Measurements from ENCODE around the gene PLXNC1. TPM values are rescaled to one million over a fixed set of nuclear protein-coding genes. Genes with fewer than 3 reads are reported as not detected.

PLXNC1 gene
- total RNA-seq, 2 experiments from 2014 or later = 40.6 to 44.3 TPM

DNA sequence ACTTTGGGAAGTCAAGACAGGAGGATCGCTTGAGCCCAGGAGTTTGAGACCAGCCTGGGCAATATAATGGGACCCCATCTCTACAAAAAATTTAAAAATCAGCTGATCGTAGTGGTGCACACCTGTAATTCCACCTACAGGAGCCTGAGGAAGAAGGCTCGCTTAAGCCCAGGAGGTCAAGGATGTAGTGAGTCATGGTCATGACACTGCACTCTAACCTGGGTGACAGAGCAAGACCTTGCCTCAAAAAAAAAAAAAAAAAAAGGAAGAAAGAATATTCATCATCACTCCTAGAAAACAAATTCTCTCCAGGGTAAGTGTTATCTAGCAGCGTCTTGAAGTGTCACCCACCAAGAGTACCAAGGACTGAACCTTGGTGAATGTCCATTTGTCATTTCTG is 34.2 kb upstream of the PLXNC1 start:
- H3K36me3 Mint-ChIP-seq = no peaks in the 10 kb centered on the region
- DNase-seq (no peak), ATAC-seq (ENCODE audit: low read depth) (no peak)
- peaks cover 1% of the 10 kb centered on the region for H3K9me3 Mint-ChIP-seq
- POLR2A ChIA-PET = no interaction called here
- H3K27ac Mint-ChIP-seq = no peak overlapping the region
- H3K4me3 Mint-ChIP-seq = no peak overlapping the region
- H3K27me3 Mint-ChIP-seq = peaks cover 4% of the 10 kb centered on the region
- H3K4me1 Mint-ChIP-seq = no peaks in the 10 kb centered on the region

DNA sequence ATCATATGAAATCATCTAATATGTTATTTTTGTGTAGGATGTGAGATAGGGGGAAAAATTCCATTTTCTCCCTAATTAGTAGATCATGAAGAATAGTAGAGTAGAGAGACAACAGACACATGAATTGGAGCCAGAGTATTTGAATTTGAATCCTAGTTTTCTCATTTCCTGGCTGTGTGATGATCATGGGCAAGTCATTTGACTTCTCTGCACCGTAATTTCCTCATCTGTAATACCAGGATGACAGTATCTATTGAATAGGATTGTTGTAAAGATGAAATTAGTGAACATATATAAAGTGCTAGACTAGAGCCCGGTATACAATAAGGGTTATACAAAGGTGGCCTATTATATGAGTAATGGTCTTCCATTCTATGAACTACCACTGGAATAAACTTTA is 32.2 kb upstream of the PLXNC1 start:
- H3K4me3 Mint-ChIP-seq = no peak overlapping the region
- H3K4me1 Mint-ChIP-seq = no peaks in the 10 kb centered on the region
- H3K27ac Mint-ChIP-seq = no peak overlapping the region
- peaks cover 1% of the 10 kb centered on the region for H3K9me3 Mint-ChIP-seq
- DNase-seq = no peak
- ATAC-seq (ENCODE audit: low read depth) = no peak
- POLR2A ChIA-PET = interaction anchor here (1.3 kb wide), 1 partner anchor 8 kb away, joined by 3 read pairs; no protein-coding TSS in a partner anchor
- no peaks in the 10 kb centered on the region for H3K36me3 Mint-ChIP-seq
- H3K27me3 Mint-ChIP-seq = peaks cover 4% of the 10 kb centered on the region

DNA sequence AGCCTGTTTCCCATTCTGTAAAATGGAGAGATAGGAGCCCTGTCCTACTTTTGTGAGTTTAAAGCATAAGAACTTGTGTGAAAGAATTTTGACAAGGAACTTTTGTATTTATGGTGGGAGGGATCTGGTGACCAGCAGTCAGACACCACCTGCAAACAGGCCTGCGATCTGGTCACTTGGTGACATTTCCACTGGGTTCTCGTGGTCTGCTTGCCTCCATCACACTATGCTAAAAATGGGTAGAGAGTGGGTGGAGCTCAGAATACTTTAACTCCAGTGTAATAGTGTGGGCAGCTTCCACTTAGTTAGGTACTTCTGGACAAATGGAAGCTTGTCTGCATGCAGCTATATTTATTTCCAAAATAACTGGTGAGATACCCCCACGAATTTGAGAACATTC is 26.5 kb upstream of the PLXNC1 start:
- no peak overlapping the region for H3K27ac Mint-ChIP-seq
- POLR2A ChIA-PET = interaction anchor here (0.7 kb wide), 1 partner anchor 1192 kb away, joined by 3 read pairs; no protein-coding TSS in a partner anchor
- H3K36me3 Mint-ChIP-seq = peaks cover 5% of the 10 kb centered on the region
- H3K4me1 Mint-ChIP-seq = peaks cover 40% of the 10 kb centered on the region
- no peak for ATAC-seq (ENCODE audit: low read depth)
- no peaks in the 10 kb centered on the region for H3K27me3 Mint-ChIP-seq
- no peak overlapping the region for H3K4me3 Mint-ChIP-seq
- H3K9me3 Mint-ChIP-seq = no peaks in the 10 kb centered on the region
- no peak for DNase-seq

DNA sequence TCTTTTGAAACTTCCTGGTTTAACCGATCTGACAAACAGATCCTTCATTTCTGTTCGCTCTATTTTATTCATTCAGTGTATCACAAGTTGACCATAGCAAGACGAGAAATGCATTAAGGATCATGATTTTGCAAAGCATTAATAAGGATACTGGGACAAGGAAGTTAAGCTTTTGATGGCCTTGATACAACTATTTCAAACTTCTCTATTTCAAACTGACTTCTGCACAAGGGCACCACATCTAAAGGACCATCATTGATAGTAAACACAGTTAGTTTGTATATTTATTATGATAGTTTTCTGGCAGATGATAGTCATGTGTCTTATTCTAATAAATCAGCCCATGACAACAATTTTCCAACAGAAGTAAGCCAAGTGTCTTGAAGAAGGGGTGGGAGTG is 25.8 kb upstream of the PLXNC1 start:
- Mint-ChIP-seq H3K4me1 (peaks cover 45% of the 10 kb centered on the region), H3K9me3 (no peaks in the 10 kb centered on the region), H3K4me3 (no peak overlapping the region), H3K36me3 (peaks cover 6% of the 10 kb centered on the region), H3K27ac (peak overlapping the region; percentile 90), H3K27me3 (no peaks in the 10 kb centered on the region)
- DNase-seq (no peak), ATAC-seq (ENCODE audit: low read depth) (no peak)
- POLR2A ChIA-PET = interaction anchor here (1.1 to 1.5 kb wide), 2 partner anchors 17 to 26 kb away, joined by 4 to 5 read pairs; partner anchors contain the start of gene PLXNC1

DNA sequence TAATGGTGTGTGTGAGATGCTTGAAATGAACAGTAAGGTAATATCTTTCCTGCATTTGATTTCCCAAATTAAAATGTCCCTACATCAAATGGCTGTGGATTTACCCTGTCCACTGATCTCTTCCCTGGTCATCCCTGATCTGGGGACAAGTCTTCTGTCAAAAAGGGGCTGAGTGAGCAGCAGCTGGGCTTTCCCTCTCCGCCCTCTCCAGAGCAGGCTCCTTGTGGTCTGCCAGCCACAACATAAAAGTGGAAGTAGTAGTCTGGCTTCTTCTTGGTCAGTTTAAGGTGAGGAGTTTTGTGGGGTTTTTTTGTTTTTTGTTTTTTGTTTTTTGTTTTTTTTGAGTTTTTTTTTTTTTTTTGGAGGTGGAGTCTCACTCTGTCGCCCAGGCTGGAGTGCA is 25.2 kb upstream of the PLXNC1 start:
- H3K9me3 Mint-ChIP-seq = no peaks in the 10 kb centered on the region
- ATAC-seq (ENCODE audit: low read depth) (no peak), DNase-seq (no peak)
- H3K27me3 Mint-ChIP-seq = no peaks in the 10 kb centered on the region
- H3K36me3 Mint-ChIP-seq = peaks cover 7% of the 10 kb centered on the region
- H3K4me3 Mint-ChIP-seq = peak overlapping the region; percentile 42
- peaks cover 50% of the 10 kb centered on the region for H3K4me1 Mint-ChIP-seq
- H3K27ac Mint-ChIP-seq = peak overlapping the region; percentile 90
- POLR2A ChIA-PET = interaction anchor here (0.7 to 1.5 kb wide), 4 partner anchors 18 to 411 kb away, joined by 3 to 8 read pairs (median 4); partner anchors contain the start of gene PLXNC1

DNA sequence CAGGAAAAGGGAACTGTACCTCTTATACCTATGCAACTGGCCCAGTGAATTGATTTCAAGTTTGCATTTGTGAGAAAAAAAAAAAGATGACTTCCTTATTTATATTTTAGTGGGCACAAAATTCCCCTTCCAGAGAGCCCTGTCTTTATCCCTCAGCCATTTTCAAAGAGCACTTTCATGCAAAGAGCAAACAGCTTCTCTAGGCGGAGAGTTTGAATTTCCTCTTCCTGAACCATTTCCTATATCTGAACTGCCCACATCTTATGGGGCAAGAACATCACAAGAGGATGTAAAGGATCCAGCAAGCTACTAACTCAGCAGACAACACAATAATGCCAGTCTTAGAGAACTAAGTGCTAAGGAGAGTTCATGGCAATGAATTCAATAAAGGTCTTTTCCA is 22.3 kb upstream of the PLXNC1 start:
- H3K4me3 Mint-ChIP-seq = peak overlapping the region; percentile 51
- H3K27me3 Mint-ChIP-seq = no peaks in the 10 kb centered on the region
- peak overlapping the region; percentile 69 for H3K27ac Mint-ChIP-seq
- ATAC-seq (ENCODE audit: low read depth) = peak; percentile 21
- POLR2A ChIA-PET = interaction anchor here (0.8 to 1.0 kb wide), 2 partner anchors 9 to 22 kb away, joined by 3 read pairs; no protein-coding TSS in a partner anchor
- peaks cover 56% of the 10 kb centered on the region for H3K4me1 Mint-ChIP-seq
- peaks cover 5% of the 10 kb centered on the region for H3K9me3 Mint-ChIP-seq
- DNase-seq = no peak
- peaks cover 7% of the 10 kb centered on the region for H3K36me3 Mint-ChIP-seq

DNA sequence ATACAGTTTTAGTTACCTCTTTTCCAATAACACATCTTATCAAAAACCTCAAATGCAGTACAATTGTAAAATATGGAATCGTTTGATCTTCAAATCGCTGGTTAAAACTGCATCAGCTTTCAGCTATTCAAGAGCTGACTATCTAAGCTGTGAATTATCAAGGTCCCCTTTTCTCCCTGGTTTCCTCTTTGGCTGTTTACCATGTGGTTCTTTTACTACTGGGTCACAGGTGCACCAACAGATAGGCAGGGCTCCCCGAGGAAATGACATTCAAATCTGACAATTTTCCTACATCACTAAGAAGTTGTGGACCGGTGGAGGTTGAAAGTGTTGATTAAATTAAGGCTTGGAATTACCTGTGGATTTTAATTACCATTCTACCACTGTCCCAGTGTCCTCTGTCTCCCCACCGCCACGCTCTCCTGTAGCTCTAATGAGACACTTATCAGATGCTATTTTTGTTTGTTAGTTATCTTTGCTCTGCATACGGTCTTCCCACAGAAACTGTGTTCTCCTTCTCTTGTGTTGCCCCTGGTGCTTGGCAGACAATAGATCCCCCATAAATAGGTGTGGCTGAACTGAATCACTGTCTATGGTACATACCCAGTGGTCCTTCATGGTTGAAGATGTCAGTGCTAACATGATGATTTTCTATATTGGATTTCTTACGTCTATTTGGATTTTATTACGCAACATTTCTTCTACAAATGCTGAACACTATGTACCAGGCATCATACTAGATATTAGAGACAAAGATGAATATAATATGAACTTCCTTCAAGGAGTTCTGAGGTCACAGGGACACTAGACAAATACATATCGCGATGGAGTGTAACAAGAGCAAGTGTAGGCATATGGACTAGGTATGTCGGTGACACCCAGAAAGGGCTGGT is 20.9 kb upstream of the PLXNC1 start:
- no peak overlapping the region for H3K27ac Mint-ChIP-seq
- H3K4me3 Mint-ChIP-seq = peak overlapping the region; percentile 10
- ATAC-seq (ENCODE audit: low read depth) (no peak), DNase-seq (no peak)
- peaks cover 6% of the 10 kb centered on the region for H3K36me3 Mint-ChIP-seq
- H3K27me3 Mint-ChIP-seq = no peaks in the 10 kb centered on the region
- POLR2A ChIA-PET = no interaction called here
- peaks cover 5% of the 10 kb centered on the region for H3K9me3 Mint-ChIP-seq
- H3K4me1 Mint-ChIP-seq = peaks cover 52% of the 10 kb centered on the region

DNA sequence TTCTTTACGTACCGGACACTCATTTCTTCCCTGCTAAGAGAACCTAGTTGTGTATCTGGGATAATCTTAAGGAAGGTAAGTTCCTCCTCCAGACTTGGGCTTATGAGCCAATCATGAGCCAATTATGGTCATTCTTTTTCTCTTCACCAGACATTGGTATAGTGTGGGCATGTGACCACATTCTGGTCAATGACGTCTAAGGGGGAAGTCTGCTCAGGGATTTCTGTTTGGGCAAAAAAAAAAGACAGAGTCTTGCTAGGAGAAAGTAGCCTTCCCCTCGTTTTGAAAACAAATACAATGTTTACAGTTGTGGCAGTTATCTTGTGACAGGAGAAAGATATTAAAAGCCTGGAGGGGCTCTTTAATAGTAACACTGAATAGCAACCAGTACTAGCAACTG is 20.1 kb upstream of the PLXNC1 start:
- DNase-seq (no peak), ATAC-seq (ENCODE audit: low read depth) (no peak)
- no peak overlapping the region for H3K27ac Mint-ChIP-seq
- H3K27me3 Mint-ChIP-seq = no peaks in the 10 kb centered on the region
- H3K4me3 Mint-ChIP-seq = no peak overlapping the region
- H3K4me1 Mint-ChIP-seq = peaks cover 49% of the 10 kb centered on the region
- H3K36me3 Mint-ChIP-seq = peaks cover 5% of the 10 kb centered on the region
- POLR2A ChIA-PET = no interaction called here
- H3K9me3 Mint-ChIP-seq = peaks cover 5% of the 10 kb centered on the region

DNA sequence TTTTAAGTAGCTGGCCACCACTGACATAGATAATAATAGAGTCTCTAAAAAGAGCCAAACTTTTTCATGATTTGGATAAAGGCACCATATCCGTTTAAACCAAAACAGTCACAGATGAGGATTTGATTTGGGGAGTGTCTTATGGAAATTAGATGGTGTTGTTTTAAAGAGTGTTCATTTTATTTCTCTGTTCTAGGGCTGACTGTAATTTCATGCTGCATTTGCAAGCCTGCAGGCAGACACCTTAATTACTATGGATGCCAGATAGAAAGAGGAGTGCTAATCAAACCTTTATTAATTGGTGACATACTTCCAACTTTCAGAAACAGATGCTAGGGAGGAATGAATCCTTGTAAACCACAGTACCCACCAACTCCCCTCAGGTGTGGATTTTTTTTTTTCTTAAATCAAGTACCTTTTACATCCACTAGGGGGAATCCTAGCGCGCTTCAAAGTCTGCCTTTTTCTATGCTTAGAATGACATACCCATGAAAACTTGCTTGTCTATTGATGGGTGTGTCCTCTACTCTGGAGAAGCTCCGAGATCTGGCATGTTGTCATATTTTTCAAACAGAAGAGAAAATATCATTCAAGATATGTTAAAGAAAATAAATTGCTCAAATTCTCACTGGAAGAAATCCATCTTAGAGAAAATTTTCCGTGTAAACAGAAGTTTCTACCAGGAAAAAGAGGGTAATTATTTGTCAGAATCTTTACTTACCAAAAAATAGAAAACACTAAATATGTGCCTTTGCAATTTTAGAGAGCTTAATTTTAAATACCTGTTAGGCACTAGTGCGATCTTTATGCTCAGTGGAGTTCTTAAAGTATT is 14.2 kb upstream of the PLXNC1 start:
- H3K4me3 Mint-ChIP-seq = peak overlapping the region; percentile 12
- POLR2A ChIA-PET = interaction anchor here (1.3 kb wide), 1 partner anchor 8 kb away, joined by 3 read pairs; no protein-coding TSS in a partner anchor
- no peaks in the 10 kb centered on the region for H3K36me3 Mint-ChIP-seq
- DNase-seq (no peak), ATAC-seq (ENCODE audit: low read depth) (peak; percentile 87)
- H3K27ac Mint-ChIP-seq = no peak overlapping the region
- peaks cover 10% of the 10 kb centered on the region for H3K4me1 Mint-ChIP-seq
- H3K9me3 Mint-ChIP-seq = peaks cover 5% of the 10 kb centered on the region
- no peaks in the 10 kb centered on the region for H3K27me3 Mint-ChIP-seq

DNA sequence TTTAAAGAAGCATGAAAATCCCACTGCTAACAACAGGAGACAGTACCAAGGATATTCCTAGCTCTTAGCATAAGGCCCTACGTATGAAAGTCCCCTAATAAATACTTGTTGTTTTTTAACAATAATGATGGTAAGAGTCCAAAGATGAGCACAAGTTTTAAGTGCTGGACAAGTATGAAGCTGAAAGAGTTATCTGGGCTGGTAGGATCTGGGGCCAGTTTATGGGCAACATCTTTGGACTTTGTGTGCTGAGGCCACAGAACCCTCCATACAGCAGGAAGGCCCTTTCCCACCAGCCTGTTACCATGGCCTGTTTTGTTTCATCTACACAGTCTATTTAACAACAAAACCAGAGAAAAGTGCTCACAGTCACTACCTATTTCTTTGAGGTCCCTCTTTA is 12.5 kb upstream of the PLXNC1 start:
- ATAC-seq (ENCODE audit: low read depth) (no peak), DNase-seq (no peak)
- POLR2A ChIA-PET = interaction anchor here (1.1 to 1.3 kb wide), 2 partner anchors 9 to 16 kb away, joined by 3 read pairs; no protein-coding TSS in a partner anchor
- no peaks in the 10 kb centered on the region for H3K27me3 Mint-ChIP-seq
- H3K4me1 Mint-ChIP-seq = peaks cover 9% of the 10 kb centered on the region
- H3K27ac Mint-ChIP-seq = no peak overlapping the region
- H3K9me3 Mint-ChIP-seq = no peaks in the 10 kb centered on the region
- H3K36me3 Mint-ChIP-seq = no peaks in the 10 kb centered on the region
- no peak overlapping the region for H3K4me3 Mint-ChIP-seq

DNA sequence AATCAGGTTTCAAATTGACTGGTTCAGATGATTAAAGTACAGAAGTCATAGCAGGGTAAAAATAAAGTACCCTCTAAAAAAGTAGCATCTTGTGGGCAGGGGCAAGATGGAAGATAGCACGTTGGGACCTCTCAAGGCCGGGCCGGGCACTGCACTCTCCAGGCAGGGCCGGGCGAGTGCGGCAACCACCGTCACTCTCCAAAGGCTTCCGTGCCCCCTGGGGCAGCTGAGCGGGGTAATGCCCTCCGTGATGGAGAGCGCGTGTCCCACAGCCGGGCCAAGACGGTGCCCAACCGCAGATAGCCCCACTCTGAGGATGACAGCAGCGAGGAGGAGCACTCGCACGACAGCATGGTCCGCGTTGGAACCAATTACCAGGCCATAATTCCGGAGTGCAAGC is 8.6 kb upstream of the PLXNC1 start:
- H3K4me3 Mint-ChIP-seq = no peak overlapping the region
- H3K9me3 Mint-ChIP-seq = no peaks in the 10 kb centered on the region
- DNase-seq (no peak), ATAC-seq (ENCODE audit: low read depth) (no peak)
- POLR2A ChIA-PET = no interaction called here
- no peak overlapping the region for H3K27ac Mint-ChIP-seq
- H3K4me1 Mint-ChIP-seq = peaks cover 7% of the 10 kb centered on the region
- H3K36me3 Mint-ChIP-seq = no peaks in the 10 kb centered on the region
- peaks cover 19% of the 10 kb centered on the region for H3K27me3 Mint-ChIP-seq

DNA sequence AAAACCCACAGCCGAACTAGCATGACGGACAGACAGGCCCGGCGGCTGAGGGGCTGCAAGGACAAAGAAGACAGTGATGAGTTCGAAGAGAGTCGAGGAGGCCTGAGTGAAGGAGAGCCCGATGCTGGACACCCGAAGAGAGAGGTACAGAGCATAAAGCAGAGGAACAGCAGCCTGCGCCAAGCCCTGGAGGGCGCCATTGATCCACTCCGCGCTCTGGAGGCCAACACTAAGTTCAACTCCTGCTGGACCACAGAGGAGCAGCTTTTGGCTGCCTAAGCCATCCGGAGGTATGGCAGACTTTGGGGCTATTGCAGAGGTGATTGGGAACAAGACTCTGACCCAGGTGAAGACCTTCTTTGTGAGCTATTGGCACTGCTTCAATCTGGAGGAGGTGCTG is 7.8 kb upstream of the PLXNC1 start:
- H3K36me3 Mint-ChIP-seq = no peaks in the 10 kb centered on the region
- POLR2A ChIA-PET = no interaction called here
- H3K27me3 Mint-ChIP-seq = peaks cover 23% of the 10 kb centered on the region
- H3K4me3 Mint-ChIP-seq = no peak overlapping the region
- ATAC-seq (ENCODE audit: low read depth) (peak; percentile 72), DNase-seq (peak; percentile 65)
- H3K27ac Mint-ChIP-seq = no peak overlapping the region
- no peaks in the 10 kb centered on the region for H3K9me3 Mint-ChIP-seq
- peaks cover 6% of the 10 kb centered on the region for H3K4me1 Mint-ChIP-seq

DNA sequence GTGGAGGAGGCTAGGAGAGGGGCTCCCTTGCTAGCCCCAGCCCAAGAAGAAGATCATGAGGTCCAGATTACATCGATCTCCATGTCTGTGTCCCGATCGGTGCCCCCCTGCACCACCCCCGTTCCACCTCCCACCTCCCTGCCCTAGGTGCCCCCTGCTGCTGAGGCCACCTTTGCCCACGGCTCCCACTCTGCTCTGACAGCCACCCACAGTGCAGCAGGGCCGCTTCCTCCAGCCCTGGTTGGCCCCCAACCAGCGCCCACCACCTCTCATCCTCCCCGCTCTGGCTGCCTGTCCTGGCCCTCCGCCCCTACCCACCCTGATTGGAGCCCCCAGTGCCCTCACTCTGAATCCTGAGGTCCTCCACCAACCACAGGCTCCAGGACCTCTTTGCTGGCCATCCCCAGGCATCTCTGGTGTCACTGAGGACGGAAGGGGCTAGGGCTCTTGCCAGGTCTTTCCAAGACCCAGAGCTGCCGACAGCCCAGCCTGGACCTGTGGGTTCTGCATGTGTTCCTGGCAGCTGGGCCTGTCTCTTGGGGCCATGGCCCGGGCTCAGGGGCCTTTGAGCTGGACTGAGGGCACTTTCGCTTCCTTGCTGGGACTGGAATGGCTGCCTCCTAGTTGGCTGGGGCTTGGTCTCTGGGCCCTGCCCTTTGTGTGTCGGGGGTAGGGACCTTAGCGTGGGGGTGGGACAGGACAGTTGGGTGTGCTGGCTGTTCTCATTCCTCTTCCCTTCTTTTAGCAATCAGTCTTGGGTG is 7.2 kb upstream of the PLXNC1 start:
- ATAC-seq (ENCODE audit: low read depth) = no peak
- POLR2A ChIA-PET = interaction anchor here (0.7 kb wide), 1 partner anchor 97 kb away, joined by 3 read pairs; no protein-coding TSS in a partner anchor
- no peak overlapping the region for H3K4me3 Mint-ChIP-seq

More for the DNA sequence above, 7.2 kb upstream of the PLXNC1 start:
- H3K27me3 Mint-ChIP-seq = peaks cover 23% of the 10 kb centered on the region
- no peaks in the 10 kb centered on the region for H3K9me3 Mint-ChIP-seq
- no peak for DNase-seq
- H3K27ac Mint-ChIP-seq = no peak overlapping the region
- no peaks in the 10 kb centered on the region for H3K36me3 Mint-ChIP-seq
- peaks cover 6% of the 10 kb centered on the region for H3K4me1 Mint-ChIP-seq

Data from activated naive CD8-positive, alpha-beta T cell treated with anti-CD3 and anti-CD28 coated beads, Interleukin-2, amount 10 ng/mL, durations not matched to agents 7 days and 5 days (primary cell).